Activated naive CD8-positive, alpha-beta T cell treated with anti-CD3 and anti-CD28 coated beads, Interleukin-2, amount 10 ng/mL, durations not matched to agents 7 days and 5 days (primary cell): Measurements from ENCODE around the gene LIMK1. TPM values are rescaled to one million over a fixed set of nuclear protein-coding genes. Genes with fewer than 3 reads are reported as not detected.
"Not testable (repeated sequence)": the region's sequence is repeated elsewhere in the genome, so short reads cannot be mapped to it uniquely, and the experiment has no call there.

Source experiments
- ATAC-seq: fragments of 150-1000 bp; cut with Tn5 transposase; one replicate; pipeline ENCODE4 v1.10.0; 2021; ENCODE audit warnings: low read depth, moderate library complexity
- POLR2A ChIA-PET: fragments of 350-600 bp; sonication (Branson Sonifier 250); formaldehyde crosslinking; loops from one replicate; lab custom pipeline; 2021; ENCODE audit warnings: antibody characterized with exemption; lab: Charles Lee
- DNase-seq: peaks from one replicate; pipeline ENCODE4 v3.0.0; 2021
- H3K27ac Mint-ChIP-seq: one replicate; pipeline ENCODE4 v1.8.0; 2022; ENCODE audit warnings: mild to moderate bottlenecking, mixed read lengths
- H3K27me3 Mint-ChIP-seq: one replicate; pipeline ENCODE4 v1.8.0; 2022; ENCODE audit warnings: mild to moderate bottlenecking, moderate library complexity, mixed read lengths
- H3K36me3 Mint-ChIP-seq: one replicate; pipeline ENCODE4 v1.8.0; 2021; ENCODE audit warnings: mild to moderate bottlenecking, mixed read lengths
- H3K4me1 Mint-ChIP-seq: one replicate; pipeline ENCODE4 v1.8.0; 2021; ENCODE audit warnings: mixed read lengths
- H3K4me3 Mint-ChIP-seq: one replicate; pipeline ENCODE4 v1.8.0; 2022; ENCODE audit warnings: mild to moderate bottlenecking, moderate library complexity, mixed read lengths
- H3K9me3 Mint-ChIP-seq: one replicate; pipeline ENCODE4 v1.8.0; 2021; ENCODE audit warnings: mixed read lengths
- total RNA-seq, 2 experiments: library from RNA; stranded (reverse); gene quantifications; one replicate each; pipeline ENCODE4 v1.2.3, GENCODE V29; 2021

Gene LIMK1
- total RNA-seq, 2 experiments from 2014 or later: 33.3 to 36.2 TPM

GRCh38 chr7:74097937-74098614 is 14.5 kb downstream of the LIMK1 start:
- Mint-ChIP-seq H3K4me3 (no peak overlapping the region), H3K36me3 (peaks cover 21% of the 10 kb centered on the region), H3K4me1 (peaks cover 12% of the 10 kb centered on the region), H3K27me3 (no peaks in the 10 kb centered on the region), H3K27ac (no peak overlapping the region), H3K9me3 (peaks cover 3% of the 10 kb centered on the region)
- ATAC-seq (no peak), DNase-seq (no peak)
- POLR2A ChIA-PET: interaction anchor here (0.6 kb wide), 1 partner anchor 22 kb away, joined by 6 read pairs; no protein-coding TSS in a partner anchor

DNA sequence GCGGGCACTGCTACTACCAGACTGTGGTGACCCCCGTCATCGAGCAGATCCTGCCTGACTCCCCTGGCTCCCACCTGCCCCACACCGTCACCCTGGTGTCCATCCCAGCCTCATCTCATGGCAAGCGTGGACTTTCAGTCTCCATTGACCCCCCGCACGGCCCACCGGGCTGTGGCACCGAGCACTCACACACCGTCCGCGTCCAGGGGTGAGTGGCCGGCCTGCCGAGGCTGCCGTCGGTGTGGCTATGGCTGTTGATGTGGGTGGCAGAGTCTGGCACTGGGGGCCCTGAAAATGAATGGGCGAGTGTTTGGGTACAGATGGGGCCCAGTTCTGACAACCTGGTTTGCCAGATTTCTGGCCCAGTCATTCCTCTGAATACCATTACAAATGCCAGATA is 15.4 kb downstream of the LIMK1 start:
- H3K27me3 Mint-ChIP-seq: no peaks in the 10 kb centered on the region
- no peak overlapping the region for H3K4me3 Mint-ChIP-seq
- H3K27ac Mint-ChIP-seq: no peak overlapping the region
- DNase-seq (no peak), ATAC-seq (no peak)
- POLR2A ChIA-PET: no interaction called here
- H3K4me1 Mint-ChIP-seq: peaks cover 6% of the 10 kb centered on the region
- H3K36me3 Mint-ChIP-seq: peaks cover 23% of the 10 kb centered on the region
- H3K9me3 Mint-ChIP-seq: peaks cover 3% of the 10 kb centered on the region

- ATAC-seq (no peak), DNase-seq (no peak)
- Mint-ChIP-seq H3K4me3 (no peak overlapping the region), H3K27me3 (no peaks in the 10 kb centered on the region), H3K4me1 (no peaks in the 10 kb centered on the region), H3K36me3 (peaks cover 23% of the 10 kb centered on the region), H3K9me3 (peaks cover 3% of the 10 kb centered on the region), H3K27ac (no peak overlapping the region)
- POLR2A ChIA-PET: no interaction called here
Observed at GRCh38 chr7:74101061-74101681, 17.6 kb downstream of the LIMK1 start.

- no peak for DNase-seq
- POLR2A ChIA-PET: interaction anchor here (1.7 kb wide), 1 partner anchor 19 kb away, joined by 3 read pairs; no protein-coding TSS in a partner anchor
- peaks cover 8% of the 10 kb centered on the region for H3K36me3 Mint-ChIP-seq
- no peaks in the 10 kb centered on the region for H3K4me1 Mint-ChIP-seq
- H3K4me3 Mint-ChIP-seq: no peak overlapping the region
- no peaks in the 10 kb centered on the region for H3K9me3 Mint-ChIP-seq
- no peak overlapping the region for H3K27ac Mint-ChIP-seq
- no peaks in the 10 kb centered on the region for H3K27me3 Mint-ChIP-seq
- no peak for ATAC-seq
Observed at GRCh38 chr7:74103219-74103772, 19.7 kb downstream of the LIMK1 start.

DNA sequence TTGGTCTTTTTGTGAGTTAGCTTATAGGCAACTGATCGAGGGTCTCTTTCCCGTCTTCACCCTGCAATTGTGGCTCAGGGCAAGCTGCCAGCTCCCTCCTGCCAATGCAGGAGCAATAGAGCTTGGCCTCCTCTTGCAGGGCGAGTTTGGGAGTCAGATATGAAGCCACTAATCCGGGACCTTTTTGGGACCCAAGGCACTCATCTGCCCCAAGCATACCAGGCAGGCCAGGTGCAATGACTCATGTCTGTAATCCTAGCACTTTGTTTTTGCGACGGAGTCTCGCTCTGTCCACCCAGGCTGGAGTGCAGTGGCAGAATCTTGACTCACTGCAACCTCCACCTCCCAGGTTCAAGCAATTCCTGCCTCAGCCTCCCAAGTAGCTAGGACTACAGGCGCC is 21.1 kb downstream of the LIMK1 start:
- peaks cover 7% of the 10 kb centered on the region for H3K36me3 Mint-ChIP-seq

DNA sequence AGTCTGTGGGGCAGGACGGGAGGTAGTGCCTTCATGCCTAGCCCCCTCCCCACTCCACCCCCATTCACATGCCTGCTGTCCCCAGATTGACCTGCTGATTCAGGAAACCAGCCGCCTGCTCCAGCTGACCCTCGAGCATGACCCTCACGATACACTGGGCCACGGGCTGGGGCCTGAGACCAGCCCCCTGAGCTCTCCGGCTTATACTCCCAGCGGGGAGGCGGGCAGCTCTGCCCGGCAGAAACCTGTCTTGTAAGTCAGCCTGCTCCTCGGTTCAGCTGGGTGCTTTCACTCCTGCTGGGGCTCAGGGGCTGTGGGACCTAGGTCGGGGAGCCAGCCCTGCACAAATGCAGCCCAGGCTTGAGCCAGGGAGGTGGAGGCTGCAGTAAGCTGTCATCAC is 22.4 kb downstream of the LIMK1 start:
- peaks cover 9% of the 10 kb centered on the region for H3K36me3 Mint-ChIP-seq
- no peak for DNase-seq
- H3K9me3 Mint-ChIP-seq: no peaks in the 10 kb centered on the region
- no peak for ATAC-seq
- POLR2A ChIA-PET: no interaction called here
- H3K4me1 Mint-ChIP-seq: no peaks in the 10 kb centered on the region
- H3K27me3 Mint-ChIP-seq: no peaks in the 10 kb centered on the region
- H3K27ac Mint-ChIP-seq: no peak overlapping the region
- no peak overlapping the region for H3K4me3 Mint-ChIP-seq

More for the DNA sequence above, 21.1 kb downstream of the LIMK1 start:
- H3K27me3 Mint-ChIP-seq: no peaks in the 10 kb centered on the region
- ATAC-seq: no peak
- H3K9me3 Mint-ChIP-seq: no peaks in the 10 kb centered on the region
- POLR2A ChIA-PET: interaction anchor here (1.7 kb wide), 1 partner anchor 21 kb away, joined by 3 read pairs; no protein-coding TSS in a partner anchor
- no peaks in the 10 kb centered on the region for H3K4me1 Mint-ChIP-seq
- no peak for DNase-seq
- H3K27ac Mint-ChIP-seq: no peak overlapping the region
- H3K4me3 Mint-ChIP-seq: no peak overlapping the region

DNA sequence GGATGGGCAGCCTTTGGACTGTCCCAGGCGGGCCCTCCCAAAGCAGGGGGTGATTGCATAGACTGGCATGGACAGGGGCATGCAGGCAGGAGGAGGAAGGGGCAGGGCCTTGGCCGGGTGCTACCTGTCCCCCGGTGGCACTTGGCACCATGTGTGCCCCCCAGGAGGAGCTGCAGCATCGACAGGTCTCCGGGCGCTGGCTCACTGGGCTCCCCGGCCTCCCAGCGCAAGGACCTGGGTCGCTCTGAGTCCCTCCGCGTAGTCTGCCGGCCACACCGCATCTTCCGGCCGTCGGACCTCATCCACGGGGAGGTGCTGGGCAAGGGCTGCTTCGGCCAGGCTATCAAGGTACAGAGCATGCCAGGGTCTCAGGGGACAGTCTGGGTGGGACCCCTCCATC is 23.2 kb downstream of the LIMK1 start:
- no peak for DNase-seq
- no peaks in the 10 kb centered on the region for H3K27me3 Mint-ChIP-seq
- H3K27ac Mint-ChIP-seq: no peak overlapping the region
- no peak for ATAC-seq
- POLR2A ChIA-PET: no interaction called here
- H3K4me3 Mint-ChIP-seq: no peak overlapping the region
- H3K4me1 Mint-ChIP-seq: no peaks in the 10 kb centered on the region
- peaks cover 8% of the 10 kb centered on the region for H3K36me3 Mint-ChIP-seq
- no peaks in the 10 kb centered on the region for H3K9me3 Mint-ChIP-seq

GRCh38 chr7:74115326-74115725 is 31.7 kb downstream of the LIMK1 start:
- no peak overlapping the region for H3K4me3 Mint-ChIP-seq
- POLR2A ChIA-PET: no interaction called here
- peaks cover 15% of the 10 kb centered on the region for H3K36me3 Mint-ChIP-seq
- H3K9me3 Mint-ChIP-seq: no peaks in the 10 kb centered on the region
- H3K27ac Mint-ChIP-seq: no peak overlapping the region
- H3K27me3 Mint-ChIP-seq: no peaks in the 10 kb centered on the region
- no peak for ATAC-seq
- peaks cover 2% of the 10 kb centered on the region for H3K4me1 Mint-ChIP-seq
- no peak for DNase-seq

DNA sequence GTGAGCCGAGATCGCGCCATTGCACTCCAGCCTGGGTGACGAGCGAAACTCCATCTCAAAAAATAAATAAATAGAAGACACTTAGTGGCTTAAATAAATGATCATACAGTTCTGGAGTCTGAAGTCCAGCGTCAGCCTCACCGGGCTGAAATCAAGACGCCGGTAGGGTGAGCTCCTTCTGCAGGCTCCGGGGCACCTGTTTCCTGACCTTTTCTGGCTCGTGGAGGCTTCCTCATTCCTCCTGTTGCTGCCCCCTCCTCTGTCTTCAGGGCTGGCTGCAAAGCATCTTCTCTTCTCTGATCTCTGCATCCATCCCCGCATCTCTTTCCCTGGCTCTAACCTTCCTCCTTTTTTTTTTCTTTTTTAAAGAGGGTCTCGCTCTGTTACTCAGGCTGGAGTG is 32.8 kb downstream of the LIMK1 start:
- ATAC-seq (no peak), DNase-seq (no peak)
- peaks cover 14% of the 10 kb centered on the region for H3K36me3 Mint-ChIP-seq
- H3K9me3 Mint-ChIP-seq: no peaks in the 10 kb centered on the region
- H3K27me3 Mint-ChIP-seq: no peaks in the 10 kb centered on the region
- H3K4me3 Mint-ChIP-seq: no peak overlapping the region
- no peak overlapping the region for H3K27ac Mint-ChIP-seq
- H3K4me1 Mint-ChIP-seq: peaks cover 2% of the 10 kb centered on the region
- POLR2A ChIA-PET: no interaction called here

GRCh38 chr7:74119831-74120230 is 36.2 kb downstream of the LIMK1 start:
- Mint-ChIP-seq H3K9me3 (no peaks in the 10 kb centered on the region), H3K36me3 (peaks cover 16% of the 10 kb centered on the region), H3K27ac (no peak overlapping the region), H3K27me3 (no peaks in the 10 kb centered on the region), H3K4me1 (peaks cover 2% of the 10 kb centered on the region), H3K4me3 (no peak overlapping the region)
- POLR2A ChIA-PET: no interaction called here
- no peak for ATAC-seq
- no peak for DNase-seq

DNA sequence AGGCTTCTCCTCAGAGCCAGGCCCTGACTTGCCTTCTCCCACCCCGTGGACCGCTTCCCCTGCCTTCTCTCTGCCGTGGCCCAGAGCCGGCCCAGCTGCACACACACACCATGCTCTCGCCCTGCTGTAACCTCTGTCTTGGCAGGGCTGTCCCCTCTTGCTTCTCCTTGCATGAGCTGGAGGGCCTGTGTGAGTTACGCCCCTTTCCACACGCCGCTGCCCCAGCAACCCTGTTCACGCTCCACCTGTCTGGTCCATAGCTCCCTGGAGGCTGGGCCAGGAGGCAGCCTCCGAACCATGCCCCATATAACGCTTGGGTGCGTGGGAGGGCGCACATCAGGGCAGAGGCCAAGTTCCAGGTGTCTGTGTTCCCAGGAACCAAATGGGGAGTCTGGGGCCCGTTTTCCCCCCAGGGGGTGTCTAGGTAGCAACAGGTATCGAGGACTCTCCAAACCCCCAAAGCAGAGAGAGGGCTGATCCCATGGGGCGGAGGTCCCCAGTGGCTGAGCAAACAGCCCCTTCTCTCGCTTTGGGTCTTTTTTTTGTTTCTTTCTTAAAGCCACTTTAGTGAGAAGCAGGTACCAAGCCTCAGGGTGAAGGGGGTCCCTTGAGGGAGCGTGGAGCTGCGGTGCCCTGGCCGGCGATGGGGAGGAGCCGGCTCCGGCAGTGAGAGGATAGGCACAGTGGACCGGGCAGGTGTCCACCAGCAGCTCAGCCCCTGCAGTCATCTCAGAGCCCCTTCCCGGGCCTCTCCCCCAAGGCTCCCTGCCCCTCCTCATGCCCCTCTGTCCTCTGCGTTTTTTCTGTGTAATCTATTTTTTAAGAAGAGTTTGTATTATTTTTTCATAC is 38.0 kb downstream of the LIMK1 start:
- DNase-seq: no peak
- H3K27ac Mint-ChIP-seq: no peak overlapping the region
- H3K27me3 Mint-ChIP-seq: no peaks in the 10 kb centered on the region
- H3K36me3 Mint-ChIP-seq: peaks cover 16% of the 10 kb centered on the region
- POLR2A ChIA-PET: no interaction called here
- no peak overlapping the region for H3K4me3 Mint-ChIP-seq
- no peaks in the 10 kb centered on the region for H3K9me3 Mint-ChIP-seq
- H3K4me1 Mint-ChIP-seq: peaks cover 2% of the 10 kb centered on the region
- ATAC-seq: no peak

GRCh38 chr7:74123892-74124291 is 40.3 kb downstream of the LIMK1 start:
- H3K27ac Mint-ChIP-seq, DNase-seq, POLR2A ChIA-PET, H3K36me3 Mint-ChIP-seq, H3K4me3 Mint-ChIP-seq, H3K27me3 Mint-ChIP-seq, H3K4me1 Mint-ChIP-seq, H3K9me3 Mint-ChIP-seq, ATAC-seq: not testable (repeated sequence)

DNA sequence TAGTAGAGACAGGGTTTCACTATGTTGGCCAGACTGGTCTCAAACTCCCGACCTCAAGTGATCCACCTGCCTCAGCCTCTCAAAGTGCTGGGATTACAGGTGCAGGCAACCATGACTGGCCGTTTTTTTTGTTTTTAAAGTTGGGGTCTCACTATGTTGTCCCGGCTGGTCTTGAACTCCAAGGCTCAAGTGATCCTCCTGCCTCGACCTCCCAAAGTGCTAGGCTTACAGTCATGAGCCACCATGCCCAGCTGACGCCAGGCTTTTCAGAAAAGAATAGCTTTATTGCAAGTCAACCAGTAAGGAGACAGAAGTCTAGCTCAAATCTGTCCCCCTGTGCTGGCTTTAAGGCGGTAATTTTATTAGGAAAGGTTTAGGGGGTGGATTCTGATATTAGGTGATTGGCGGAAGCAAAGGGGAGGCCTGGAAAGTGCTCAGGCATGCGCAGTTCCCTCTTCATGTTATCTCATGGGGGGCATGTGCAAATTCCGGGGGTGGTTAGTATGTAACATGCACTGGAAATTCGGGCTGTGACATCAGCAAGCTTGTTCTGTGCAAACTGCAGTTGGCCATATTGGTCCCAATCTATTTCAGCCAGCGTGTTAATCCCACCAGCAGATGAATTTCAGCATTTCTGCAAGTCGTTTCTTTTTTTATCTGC is 42.7 kb downstream of the LIMK1 start:
- Mint-ChIP-seq H3K9me3 (no peaks in the 10 kb centered on the region), H3K4me1 (no peaks in the 10 kb centered on the region), H3K36me3 (peaks cover 2% of the 10 kb centered on the region), H3K27ac (no peak overlapping the region), H3K4me3 (no peak overlapping the region), H3K27me3 (no peaks in the 10 kb centered on the region)
- DNase-seq (no peak), ATAC-seq (no peak)
- POLR2A ChIA-PET: no interaction called here
